Activated naive CD8-positive, alpha-beta T cell (primary cell): ENCODE measurements around the gene BSDC1.

Experiments
- H3K27ac Mint-ChIP-seq: one replicate; pipeline ENCODE4 v1.8.0; 2021; ENCODE audit warnings: mixed read lengths
- H3K27me3 Mint-ChIP-seq: one replicate; pipeline ENCODE4 v1.8.0; 2021; ENCODE audit warnings: mixed read lengths
- H3K36me3 Mint-ChIP-seq: one replicate; pipeline ENCODE4 v1.8.0; 2021; ENCODE audit warnings: mixed read lengths
- H3K4me1 Mint-ChIP-seq: one replicate; pipeline ENCODE4 v1.8.0; 2021; ENCODE audit warnings: low read depth, mixed read lengths
- H3K4me3 Mint-ChIP-seq: one replicate; pipeline ENCODE4 v1.8.0; 2021; ENCODE audit warnings: mild to moderate bottlenecking, mixed read lengths
- H3K9me3 Mint-ChIP-seq: one replicate; pipeline ENCODE4 v1.8.0; 2021; ENCODE audit warnings: low read depth, mixed read lengths

The BSDC1 gene

GRCh38 chr1:32377541-32378220 lies 16.6 kb downstream of the BSDC1 start:
- Mint-ChIP-seq H3K4me3 (no peak overlapping the region), H3K9me3 (no peaks in the 10 kb centered on the region), H3K36me3 (peaks cover 3% of the 10 kb centered on the region), H3K27me3 (no peaks in the 10 kb centered on the region), H3K4me1 (peaks cover 6% of the 10 kb centered on the region), H3K27ac (peak overlapping the region; percentile 64)

DNA sequence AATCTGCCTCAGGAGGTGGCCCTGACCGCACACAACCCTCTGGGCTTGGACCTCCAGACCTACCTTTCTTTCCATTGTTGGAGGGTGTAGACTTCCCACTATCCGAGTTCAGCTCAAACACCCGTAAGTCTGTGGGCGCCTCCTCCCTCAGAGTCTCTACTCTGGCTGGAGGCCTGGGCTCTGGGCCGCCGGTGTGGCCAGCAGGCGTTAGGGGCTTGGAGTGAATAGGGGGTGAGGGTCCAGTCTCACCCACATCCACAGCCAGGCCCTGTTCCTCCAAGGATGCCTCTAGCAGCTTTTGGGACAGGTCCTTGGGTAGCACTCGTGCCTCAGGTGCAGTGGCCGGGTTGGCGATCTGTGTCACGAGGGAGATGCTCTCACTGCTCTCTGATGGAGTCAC lies 18.0 kb downstream of the BSDC1 start:
- Mint-ChIP-seq H3K4me1 (peaks cover 18% of the 10 kb centered on the region), H3K9me3 (no peaks in the 10 kb centered on the region), H3K4me3 (no peak overlapping the region), H3K27me3 (no peaks in the 10 kb centered on the region), H3K27ac (no peak overlapping the region), H3K36me3 (peaks cover 5% of the 10 kb centered on the region)

- H3K9me3 Mint-ChIP-seq = no peaks in the 10 kb centered on the region
- no peak overlapping the region for H3K4me3 Mint-ChIP-seq
- peaks cover 2% of the 10 kb centered on the region for H3K36me3 Mint-ChIP-seq
- no peaks in the 10 kb centered on the region for H3K27me3 Mint-ChIP-seq
- H3K4me1 Mint-ChIP-seq = peaks cover 18% of the 10 kb centered on the region
- no peak overlapping the region for H3K27ac Mint-ChIP-seq
Measured at GRCh38 chr1:32373996-32374592, 20.1 kb downstream of the BSDC1 start.

- Mint-ChIP-seq H3K9me3 (no peaks in the 10 kb centered on the region), H3K27ac (peak overlapping the region; percentile 41), H3K36me3 (peaks cover 2% of the 10 kb centered on the region), H3K4me1 (peaks cover 18% of the 10 kb centered on the region), H3K27me3 (no peaks in the 10 kb centered on the region), H3K4me3 (no peak overlapping the region)
Measured at GRCh38 chr1:32372149-32372756, 22.0 kb downstream of the BSDC1 start.

DNA sequence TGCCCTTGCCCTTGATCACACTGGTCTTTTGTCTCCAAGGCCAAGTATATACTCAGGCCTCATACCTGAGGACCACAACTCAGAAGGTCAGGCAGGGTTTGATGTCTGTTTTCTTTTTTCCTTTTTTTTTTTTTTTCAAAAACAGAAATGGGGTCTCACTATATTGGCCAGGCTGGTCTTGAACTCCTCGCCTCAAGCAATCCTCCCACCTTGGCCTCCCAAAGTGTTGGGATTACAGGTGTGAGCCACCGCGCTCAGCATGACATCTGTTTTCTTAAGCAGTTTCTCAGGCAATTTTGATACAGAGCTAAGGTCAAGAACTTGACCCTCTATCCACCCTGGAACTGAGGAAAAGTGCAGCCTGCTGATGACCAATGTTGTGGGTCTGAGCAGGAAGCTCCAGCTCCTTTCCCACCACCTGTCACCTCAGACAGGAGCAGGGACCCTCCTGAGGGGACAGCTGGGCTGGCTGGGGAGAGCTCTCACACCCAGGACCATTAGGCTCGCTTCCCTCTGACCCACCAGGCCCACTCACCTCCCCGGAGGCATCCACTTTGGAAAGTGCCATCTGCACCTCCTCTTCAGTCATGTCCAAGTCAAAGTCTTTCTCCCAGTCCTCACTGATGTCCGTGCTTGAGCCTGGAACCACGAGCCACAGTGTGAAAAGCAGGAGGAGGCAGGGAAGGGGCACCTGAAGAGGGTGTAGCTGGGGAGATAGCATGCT lies 26.2 kb downstream of the BSDC1 start:
- Mint-ChIP-seq H3K4me3 (no peak overlapping the region), H3K36me3 (peaks cover 2% of the 10 kb centered on the region), H3K9me3 (no peaks in the 10 kb centered on the region), H3K27me3 (no peaks in the 10 kb centered on the region), H3K4me1 (peaks cover 15% of the 10 kb centered on the region), H3K27ac (no peak overlapping the region)

DNA sequence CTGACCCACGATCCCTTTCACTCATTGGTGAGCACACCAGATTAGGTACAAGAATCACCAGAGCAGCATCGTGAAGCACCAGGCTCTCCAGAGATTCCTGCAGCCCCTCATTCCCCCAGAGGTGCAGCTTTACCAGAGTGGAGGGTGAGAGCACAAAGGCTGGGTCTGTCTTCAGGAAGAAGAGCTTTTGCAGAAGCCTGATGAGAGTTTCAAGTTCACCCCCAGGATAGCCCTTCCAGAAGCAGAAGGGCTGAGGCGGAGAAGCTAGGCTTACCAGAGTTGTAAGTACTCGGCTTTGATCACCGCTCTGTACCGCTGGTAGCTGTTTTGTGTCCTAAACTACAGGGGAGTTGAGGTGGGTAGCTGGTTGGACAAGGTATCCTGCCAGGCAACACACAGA lies 28.8 kb downstream of the BSDC1 start:
- Mint-ChIP-seq H3K4me1 (peaks cover 8% of the 10 kb centered on the region), H3K9me3 (no peaks in the 10 kb centered on the region), H3K27me3 (no peaks in the 10 kb centered on the region), H3K36me3 (no peaks in the 10 kb centered on the region), H3K4me3 (no peak overlapping the region), H3K27ac (no peak overlapping the region)

- Mint-ChIP-seq H3K27ac (no peak overlapping the region), H3K36me3 (no peaks in the 10 kb centered on the region), H3K27me3 (no peaks in the 10 kb centered on the region), H3K4me1 (peaks cover 11% of the 10 kb centered on the region), H3K4me3 (no peak overlapping the region), H3K9me3 (no peaks in the 10 kb centered on the region)
Measured at GRCh38 chr1:32364836-32365235, 29.4 kb downstream of the BSDC1 start.

- no peaks in the 10 kb centered on the region for H3K9me3 Mint-ChIP-seq
- no peaks in the 10 kb centered on the region for H3K27me3 Mint-ChIP-seq
- no peaks in the 10 kb centered on the region for H3K36me3 Mint-ChIP-seq
- peaks cover 19% of the 10 kb centered on the region for H3K4me1 Mint-ChIP-seq
- H3K27ac Mint-ChIP-seq = no peak overlapping the region
- no peak overlapping the region for H3K4me3 Mint-ChIP-seq
Measured at GRCh38 chr1:32363713-32364112, 30.5 kb downstream of the BSDC1 start.

- no peaks in the 10 kb centered on the region for H3K9me3 Mint-ChIP-seq
- peak within 1 kb of the TSS; percentile 56 for H3K4me3 Mint-ChIP-seq
- H3K27ac Mint-ChIP-seq = peak within 1 kb of the TSS; percentile 5
- peaks cover 21% of the 10 kb centered on the region for H3K4me1 Mint-ChIP-seq
- no peaks in the 10 kb centered on the region for H3K27me3 Mint-ChIP-seq
- no peaks in the 10 kb centered on the region for H3K36me3 Mint-ChIP-seq
Measured at GRCh38 chr1:32362474-32363313, 31.5 kb downstream of the BSDC1 start, which contains the start of the genes FAM229A and TSSK3. Gene FAM229A (minus strand): TSS chr1:32362485. CDS start chr1:32362091, 394 bp downstream. Gene TSSK3 (plus strand): TSS chr1:32362539. CDS start chr1:32362702, 163 bp downstream.

DNA sequence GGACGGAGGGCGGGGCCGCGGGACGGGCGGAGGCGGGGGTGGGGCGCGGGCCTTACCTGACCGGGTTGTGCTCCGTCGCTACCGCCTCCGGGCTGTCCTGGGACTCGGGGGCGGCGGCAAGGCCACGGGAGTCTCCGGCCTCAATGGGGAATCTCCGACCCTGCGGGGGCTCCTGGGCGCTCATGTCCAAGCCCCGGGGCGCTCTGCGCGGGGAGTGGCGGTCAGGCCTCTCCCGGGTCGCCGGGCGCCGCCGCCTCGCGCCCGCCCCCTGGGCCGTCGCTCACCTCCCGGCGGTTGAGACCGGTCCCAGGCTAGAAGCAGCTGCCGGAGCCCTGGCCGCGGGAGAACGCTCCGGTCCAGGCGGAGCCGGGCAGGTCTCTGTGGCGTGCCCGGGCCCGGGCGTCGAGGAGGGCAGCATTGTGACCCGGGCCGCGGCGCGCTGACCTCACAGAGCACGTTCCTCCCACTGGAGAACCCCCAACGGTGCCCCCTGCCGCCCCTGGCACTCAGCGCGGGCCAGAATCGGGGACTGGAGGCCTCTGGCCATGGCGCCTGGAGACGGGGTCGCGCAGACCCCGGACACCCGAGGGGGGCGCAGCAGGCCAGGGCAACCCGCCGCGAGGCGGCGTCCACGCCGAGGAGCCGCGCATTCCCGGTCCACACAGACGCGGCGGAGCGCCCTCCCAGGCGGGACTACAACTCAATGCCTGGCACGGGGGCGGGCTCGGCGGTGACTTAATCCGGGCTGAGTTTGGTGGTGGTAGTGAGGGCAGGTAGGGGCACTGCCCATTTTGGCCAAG lies 32.4 kb downstream of the BSDC1 start:
- H3K27me3 Mint-ChIP-seq = no peaks in the 10 kb centered on the region
- H3K9me3 Mint-ChIP-seq = no peaks in the 10 kb centered on the region
- no peak overlapping the region for H3K27ac Mint-ChIP-seq
- peak overlapping the region; percentile 56 for H3K4me3 Mint-ChIP-seq
- H3K4me1 Mint-ChIP-seq = peaks cover 21% of the 10 kb centered on the region
- no peaks in the 10 kb centered on the region for H3K36me3 Mint-ChIP-seq

GRCh38 chr1:32361308-32361673 lies 33.0 kb downstream of the BSDC1 start:
- no peaks in the 10 kb centered on the region for H3K36me3 Mint-ChIP-seq
- H3K4me3 Mint-ChIP-seq = no peak overlapping the region
- no peaks in the 10 kb centered on the region for H3K27me3 Mint-ChIP-seq
- peaks cover 21% of the 10 kb centered on the region for H3K4me1 Mint-ChIP-seq
- H3K27ac Mint-ChIP-seq = no peak overlapping the region
- no peaks in the 10 kb centered on the region for H3K9me3 Mint-ChIP-seq

DNA sequence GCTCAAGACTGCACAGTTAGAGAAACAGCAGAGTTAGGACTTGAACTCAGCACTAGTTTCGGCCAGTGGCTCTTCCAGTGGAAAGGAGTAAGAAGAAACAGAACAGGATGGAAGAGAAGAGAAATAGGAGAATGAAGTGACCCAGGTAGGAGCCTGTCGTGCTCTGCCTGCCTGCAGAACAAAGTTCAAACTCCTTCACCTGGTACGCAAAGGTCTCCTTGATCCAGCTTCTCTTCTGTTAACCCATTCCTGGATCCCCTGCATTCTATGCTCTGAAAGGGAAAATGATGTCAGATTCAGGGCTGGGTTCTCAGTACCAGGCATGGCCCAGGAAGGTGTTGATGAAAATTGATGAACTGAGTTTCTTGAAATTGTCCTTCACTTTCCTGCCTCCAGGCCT lies 35.8 kb downstream of the BSDC1 start:
- H3K4me3 Mint-ChIP-seq = no peak overlapping the region
- no peaks in the 10 kb centered on the region for H3K36me3 Mint-ChIP-seq
- H3K27ac Mint-ChIP-seq = no peak overlapping the region
- no peaks in the 10 kb centered on the region for H3K27me3 Mint-ChIP-seq
- no peaks in the 10 kb centered on the region for H3K9me3 Mint-ChIP-seq
- peaks cover 27% of the 10 kb centered on the region for H3K4me1 Mint-ChIP-seq

GRCh38 chr1:32357614-32358013 lies 36.6 kb downstream of the BSDC1 start:
- no peaks in the 10 kb centered on the region for H3K27me3 Mint-ChIP-seq
- H3K36me3 Mint-ChIP-seq = no peaks in the 10 kb centered on the region
- H3K9me3 Mint-ChIP-seq = no peaks in the 10 kb centered on the region
- no peak overlapping the region for H3K4me3 Mint-ChIP-seq
- H3K27ac Mint-ChIP-seq = no peak overlapping the region
- peaks cover 28% of the 10 kb centered on the region for H3K4me1 Mint-ChIP-seq

GRCh38 chr1:32356478-32356877 lies 37.8 kb downstream of the BSDC1 start:
- H3K4me1 Mint-ChIP-seq = peaks cover 31% of the 10 kb centered on the region
- H3K27me3 Mint-ChIP-seq = no peaks in the 10 kb centered on the region
- no peaks in the 10 kb centered on the region for H3K9me3 Mint-ChIP-seq
- no peaks in the 10 kb centered on the region for H3K36me3 Mint-ChIP-seq
- no peak overlapping the region for H3K4me3 Mint-ChIP-seq
- no peak overlapping the region for H3K27ac Mint-ChIP-seq
